ENCODE results near the gene CCDC3. TPM values are rescaled to one million over a fixed set of nuclear protein-coding genes. Genes with fewer than 3 reads are reported as not detected.

The CCDC3 gene
- polyA plus RNA-seq, 1 of the 3 experiments (the other 2 are of a cell fraction): 0.02 TPM

DNA sequence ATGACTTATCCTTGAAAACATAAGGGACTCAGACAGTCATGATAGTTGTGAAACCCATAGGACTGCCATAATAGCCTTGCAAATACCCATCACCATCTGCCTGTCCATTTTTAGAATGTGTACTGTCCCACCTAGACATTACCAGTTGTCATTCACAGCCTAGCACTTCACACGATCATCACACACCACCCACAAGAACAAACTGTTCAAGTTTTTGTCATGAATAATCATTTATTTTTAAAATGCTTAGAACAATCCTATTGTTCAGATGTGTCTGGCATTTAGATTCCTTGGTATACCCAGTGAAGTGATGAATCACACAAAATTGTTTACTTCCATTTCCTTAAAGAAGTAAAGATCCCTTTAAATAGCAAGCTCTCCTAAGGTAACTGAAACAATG lies 46.6 kb downstream of the CCDC3 start:
- H2AFZ ChIP-seq (ENCODE audit: low read depth): no peak overlapping the region
- no peaks in the 10 kb centered on the region for H3F3A ChIP-seq (replicated peaks; ENCODE audit: insufficient read depth)
- no peaks in the 10 kb centered on the region for H3K79me2 ChIP-seq (ENCODE audit: insufficient read depth)
- no peaks in the 10 kb centered on the region for H3K9me3 ChIP-seq
- H3K27ac ChIP-seq (ENCODE audit: low read depth in 2 of 2, low read length in 1 of 2): no peak overlapping the region
- TF ChIP-seq, protein P1, sequence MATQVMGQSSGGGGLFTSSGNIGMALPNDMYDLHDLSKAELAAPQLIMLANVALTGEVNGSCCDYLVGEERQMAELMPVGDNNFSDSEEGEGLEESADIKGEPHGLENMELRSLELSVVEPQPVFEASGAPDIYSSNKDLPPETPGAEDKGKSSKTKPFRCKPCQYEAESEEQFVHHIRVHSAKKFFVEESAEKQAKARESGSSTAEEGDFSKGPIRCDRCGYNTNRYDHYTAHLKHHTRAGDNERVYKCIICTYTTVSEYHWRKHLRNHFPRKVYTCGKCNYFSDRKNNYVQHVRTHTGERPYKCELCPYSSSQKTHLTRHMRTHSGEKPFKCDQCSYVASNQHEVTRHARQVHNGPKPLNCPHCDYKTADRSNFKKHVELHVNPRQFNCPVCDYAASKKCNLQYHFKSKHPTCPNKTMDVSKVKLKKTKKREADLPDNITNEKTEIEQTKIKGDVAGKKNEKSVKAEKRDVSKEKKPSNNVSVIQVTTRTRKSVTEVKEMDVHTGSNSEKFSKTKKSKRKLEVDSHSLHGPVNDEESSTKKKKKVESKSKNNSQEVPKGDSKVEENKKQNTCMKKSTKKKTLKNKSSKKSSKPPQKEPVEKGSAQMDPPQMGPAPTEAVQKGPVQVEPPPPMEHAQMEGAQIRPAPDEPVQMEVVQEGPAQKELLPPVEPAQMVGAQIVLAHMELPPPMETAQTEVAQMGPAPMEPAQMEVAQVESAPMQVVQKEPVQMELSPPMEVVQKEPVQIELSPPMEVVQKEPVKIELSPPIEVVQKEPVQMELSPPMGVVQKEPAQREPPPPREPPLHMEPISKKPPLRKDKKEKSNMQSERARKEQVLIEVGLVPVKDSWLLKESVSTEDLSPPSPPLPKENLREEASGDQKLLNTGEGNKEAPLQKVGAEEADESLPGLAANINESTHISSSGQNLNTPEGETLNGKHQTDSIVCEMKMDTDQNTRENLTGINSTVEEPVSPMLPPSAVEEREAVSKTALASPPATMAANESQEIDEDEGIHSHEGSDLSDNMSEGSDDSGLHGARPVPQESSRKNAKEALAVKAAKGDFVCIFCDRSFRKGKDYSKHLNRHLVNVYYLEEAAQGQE (IDR thresholded peaks at IDR 0.05; ENCODE audit: low read depth, low read length): no peak
- TF ChIP-seq RFX5 (IDR thresholded peaks at IDR 0.05; ENCODE audit: low read length) (no peak), EZH2phosphoT487 (IDR thresholded peaks at IDR 0.05; ENCODE audit: borderline replicate concordance, low read depth) (no peak), TAF1 (IDR thresholded peaks at IDR 0.05; ENCODE audit: borderline replicate concordance, low read depth, low read length) (no peak), FOXJ3 (CRISPR knock-in tag; IDR thresholded peaks at IDR 0.05) (no peak), GABPA (IDR thresholded peaks at IDR 0.05; ENCODE audit: low read depth) (no peak), POLR2AphosphoS5 (IDR thresholded peaks at IDR 0.05; ENCODE audit: low read depth, low read length) (no peak)
- TF ChIP-seq, protein P2, sequence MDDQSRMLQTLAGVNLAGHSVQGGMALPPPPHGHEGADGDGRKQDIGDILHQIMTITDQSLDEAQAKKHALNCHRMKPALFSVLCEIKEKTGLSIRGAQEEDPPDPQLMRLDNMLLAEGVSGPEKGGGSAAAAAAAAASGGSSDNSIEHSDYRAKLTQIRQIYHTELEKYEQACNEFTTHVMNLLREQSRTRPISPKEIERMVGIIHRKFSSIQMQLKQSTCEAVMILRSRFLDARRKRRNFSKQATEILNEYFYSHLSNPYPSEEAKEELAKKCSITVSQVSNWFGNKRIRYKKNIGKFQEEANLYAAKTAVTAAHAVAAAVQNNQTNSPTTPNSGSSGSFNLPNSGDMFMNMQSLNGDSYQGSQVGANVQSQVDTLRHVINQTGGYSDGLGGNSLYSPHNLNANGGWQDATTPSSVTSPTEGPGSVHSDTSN (IDR thresholded peaks at IDR 0.05): no peak
- TF ChIP-seq, protein P3, sequence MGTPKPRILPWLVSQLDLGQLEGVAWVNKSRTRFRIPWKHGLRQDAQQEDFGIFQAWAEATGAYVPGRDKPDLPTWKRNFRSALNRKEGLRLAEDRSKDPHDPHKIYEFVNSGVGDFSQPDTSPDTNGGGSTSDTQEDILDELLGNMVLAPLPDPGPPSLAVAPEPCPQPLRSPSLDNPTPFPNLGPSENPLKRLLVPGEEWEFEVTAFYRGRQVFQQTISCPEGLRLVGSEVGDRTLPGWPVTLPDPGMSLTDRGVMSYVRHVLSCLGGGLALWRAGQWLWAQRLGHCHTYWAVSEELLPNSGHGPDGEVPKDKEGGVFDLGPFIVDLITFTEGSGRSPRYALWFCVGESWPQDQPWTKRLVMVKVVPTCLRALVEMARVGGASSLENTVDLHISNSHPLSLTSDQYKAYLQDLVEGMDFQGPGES (IDR thresholded peaks at IDR 0.05; ENCODE audit: low read depth, low read length): no peak
- H3K36me3 ChIP-seq (replicated peaks in 1 of 2; ENCODE audit: control insufficient read depth in 1 of 2, insufficient read depth in 2 of 2, low read length in 1 of 2): no peaks in the 10 kb centered on the region
- DNase-seq: no peak
- ChIA-PET CTCF (no interaction called here), POLR2A (no interaction called here)
- no peak overlapping the region for H3K4me2 ChIP-seq
- no peak overlapping the region for H3K9ac ChIP-seq
- no peaks in the 10 kb centered on the region for H4K20me1 ChIP-seq (ENCODE audit: insufficient read depth)
- H3K4me1 ChIP-seq (ENCODE audit: control insufficient read depth in 1 of 2, insufficient read depth in 2 of 2, low read depth in 1 of 2, low read length in 1 of 2): no peaks in the 10 kb centered on the region; a peak in 1 of 4 replicates
- H3K27me3 ChIP-seq (ENCODE audit: insufficient read depth): no peaks in the 10 kb centered on the region
- no peak overlapping the region for H3K4me3 ChIP-seq (ENCODE audit: low read depth in 2 of 2, low read length in 1 of 2)
- WGBS (ENCODE audit: low lambda C conversion rate): 0% methylated on average over 1 of the region's 1 CpG
- H3K9me2 ChIP-seq: no peaks in the 10 kb centered on the region

DNA sequence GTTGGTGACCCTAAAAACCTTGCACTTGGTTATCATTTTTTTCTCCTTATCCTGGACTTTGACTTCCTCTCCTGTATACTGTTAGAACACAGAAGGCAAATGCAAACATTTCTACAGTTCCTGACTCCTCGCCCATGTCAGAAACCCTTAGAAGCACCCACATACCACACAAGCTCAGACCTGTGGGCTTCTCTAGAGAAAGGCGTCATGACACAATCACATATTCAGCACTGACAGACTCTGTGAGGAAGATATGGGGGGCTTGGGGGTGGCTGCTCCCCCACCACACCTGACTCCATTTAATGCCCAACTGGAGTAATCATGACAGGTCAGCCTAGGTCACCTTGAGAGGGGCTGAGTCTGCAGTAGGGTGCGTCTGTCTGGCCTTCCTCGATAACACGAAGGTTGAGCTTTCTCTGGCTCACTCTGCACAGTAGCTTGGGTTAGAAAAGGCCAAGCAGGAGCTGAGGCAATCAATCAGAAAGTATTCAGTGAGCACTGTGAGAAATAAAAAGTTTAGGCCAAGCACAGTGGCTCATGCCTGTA lies 50.9 kb downstream of the CCDC3 start:
- ChIA-PET POLR2A (no interaction called here), CTCF (no interaction called here)
- H2AFZ ChIP-seq (ENCODE audit: low read depth): no peak overlapping the region
- no peak overlapping the region for H3K4me3 ChIP-seq (ENCODE audit: low read depth in 2 of 2, low read length in 1 of 2)
- no peaks in the 10 kb centered on the region for H3K9me2 ChIP-seq
- no peaks in the 10 kb centered on the region for H3K36me3 ChIP-seq (replicated peaks in 1 of 2; ENCODE audit: control insufficient read depth in 1 of 2, insufficient read depth in 2 of 2, low read length in 1 of 2)
- H3K27me3 ChIP-seq (ENCODE audit: insufficient read depth): no peaks in the 10 kb centered on the region
- H3K27ac ChIP-seq (ENCODE audit: low read depth in 2 of 2, low read length in 1 of 2): no peak overlapping the region
- TF ChIP-seq MXI1 (IDR thresholded peaks at IDR 0.05; ENCODE audit: low read depth, low read length) (no peak), ELF1 (IDR thresholded peaks at IDR 0.05) (no peak), FOXM1 (IDR thresholded peaks at IDR 0.05; ENCODE audit: low read depth) (no peak), POLR2AphosphoS5 (IDR thresholded peaks at IDR 0.05; ENCODE audit: low read depth, low read length) (no peak), JUND (IDR thresholded peaks at IDR 0.05) (no peak), SIN3A (IDR thresholded peaks at IDR 0.05; ENCODE audit: borderline replicate concordance, low read depth, low read length) (no peak), RXRA (IDR thresholded peaks at IDR 0.05; ENCODE audit: borderline replicate concordance, low read depth) (no peak), RFX5 (IDR thresholded peaks at IDR 0.05; ENCODE audit: low read length) (no peak), RAD21 (IDR thresholded peaks at IDR 0.05; ENCODE audit: low read length) (no peak), TEAD4 (IDR thresholded peaks at IDR 0.05; ENCODE audit: borderline replicate concordance, insufficient read depth) (no peak), GATA2 (CRISPR knock-in tag; IDR thresholded peaks at IDR 0.05) (no peak), EP300 (IDR thresholded peaks at IDR 0.05; ENCODE audit: borderline replicate concordance in 1 of 2, low read depth in 1 of 2, low read length in 1 of 2) (no peak), FOXJ3 (CRISPR knock-in tag; IDR thresholded peaks at IDR 0.05) (no peak), SMC3 (IDR thresholded peaks at IDR 0.05; ENCODE audit: low read depth, low read length) (no peak), FOSL2 (IDR thresholded peaks at IDR 0.05; ENCODE audit: borderline replicate concordance, low read depth) (no peak)
- TF ChIP-seq, protein P2 (IDR thresholded peaks at IDR 0.05): no peak
- H4K20me1 ChIP-seq (ENCODE audit: insufficient read depth): no peaks in the 10 kb centered on the region
- no peak overlapping the region for H3K4me2 ChIP-seq
- H3K79me2 ChIP-seq (ENCODE audit: insufficient read depth): no peaks in the 10 kb centered on the region
- DNase-seq: no peak
- WGBS (ENCODE audit: low lambda C conversion rate): 62% methylated on average over 5 of the region's 5 CpGs
- H3F3A ChIP-seq (replicated peaks; ENCODE audit: insufficient read depth): no peaks in the 10 kb centered on the region
- H3K9me3 ChIP-seq: no peaks in the 10 kb centered on the region
- no peaks in the 10 kb centered on the region for H3K4me1 ChIP-seq (ENCODE audit: control insufficient read depth in 1 of 2, insufficient read depth in 2 of 2, low read depth in 1 of 2, low read length in 1 of 2)
- H3K9ac ChIP-seq: no peak overlapping the region

Data from SK-N-SH (cell line).